Measurements from ENCODE around the gene NFIA. TPM values are rescaled to one million over a fixed set of nuclear protein-coding genes. Genes with fewer than 3 reads are reported as not detected.
A peak's percentile ranks its signal among the peaks of the same experiment; 100 is the strongest.

Gene NFIA
- polyA plus RNA-seq, 4 donors = 1.6 to 9.7 (median 4.9) TPM

DNA sequence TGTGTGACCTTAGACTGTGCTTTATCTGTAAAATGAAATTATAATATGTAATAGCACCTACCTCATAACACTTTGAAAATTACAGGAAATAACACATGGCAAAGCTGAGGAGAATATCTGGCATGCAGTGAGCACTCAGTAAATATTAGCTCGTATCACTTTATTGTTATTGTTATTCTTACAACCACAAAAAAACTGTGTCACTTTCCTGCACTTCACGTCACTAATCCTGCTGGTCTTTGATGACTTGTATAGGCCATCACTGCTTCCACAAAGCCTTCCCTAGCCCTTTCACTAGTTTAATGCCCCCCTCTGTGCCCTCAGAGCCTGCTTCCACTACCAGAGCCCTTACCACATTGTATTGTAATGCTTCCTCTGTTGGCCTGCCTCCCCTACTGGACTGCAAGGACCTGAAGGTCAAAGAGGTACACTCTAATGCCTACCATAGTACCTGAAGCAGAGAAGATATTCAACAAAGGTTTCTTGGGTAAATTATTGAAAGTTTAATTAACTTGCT, 231.6 kb downstream of the NFIA start:
- H3K36me3 ChIP-seq (ENCODE audit: control insufficient read depth in 3 of 3, insufficient read depth in 2 of 3, low read depth in 1 of 3, low read length in 3 of 3) = peaks cover 0 to 2% (median 0%) of the 10 kb centered on the region in 3 donors
- no peak for DNase-seq
- 62 to 75% (median 70%) methylated on average over 2 of the region's 2 CpGs for WGBS, 3 donors
- FAIRE-seq = no peak
- peak overlapping the region in 1 of 3 donors; percentile 32 for H3K27ac ChIP-seq (ENCODE audit: low read depth in 1 of 3, low read length in 2 of 3)
- no peaks in the 10 kb centered on the region for H3K9me3 ChIP-seq (ENCODE audit: control insufficient read depth in 2 of 2, insufficient read depth in 1 of 2, low read depth in 1 of 2, low read length in 1 of 2)
- no peaks in the 10 kb centered on the region for H3K4me1 ChIP-seq (ENCODE audit: control insufficient read depth in 3 of 3, insufficient read depth in 2 of 3, low read depth in 1 of 3, low read length in 2 of 3)
- H3K27me3 ChIP-seq (ENCODE audit: control insufficient read depth in 3 of 3, insufficient read depth in 3 of 3, low read length in 3 of 3) = no peaks in the 10 kb centered on the region
- no peak overlapping the region for H3K4me3 ChIP-seq (ENCODE audit: low read depth in 1 of 3, low read length in 3 of 3)

- H3K27ac ChIP-seq (ENCODE audit: low read depth in 1 of 3, low read length in 2 of 3) = no peak overlapping the region
- no peaks in the 10 kb centered on the region for H3K9me3 ChIP-seq (ENCODE audit: control insufficient read depth in 2 of 2, insufficient read depth in 1 of 2, low read depth in 1 of 2, low read length in 1 of 2)
- H3K4me1 ChIP-seq (ENCODE audit: control insufficient read depth in 3 of 3, insufficient read depth in 2 of 3, low read depth in 1 of 3, low read length in 2 of 3) = peaks cover 0 to 6% (median 4%) of the 10 kb centered on the region in 3 donors
- no peaks in the 10 kb centered on the region for H3K27me3 ChIP-seq (ENCODE audit: control insufficient read depth in 3 of 3, insufficient read depth in 3 of 3, low read length in 3 of 3)
- DNase-seq (no peak), FAIRE-seq (no peak)
- H3K4me3 ChIP-seq (ENCODE audit: low read depth in 1 of 3, low read length in 3 of 3) = no peak overlapping the region
- peaks cover 0 to 2% (median 0%) of the 10 kb centered on the region in 3 donors for H3K36me3 ChIP-seq (ENCODE audit: control insufficient read depth in 3 of 3, insufficient read depth in 2 of 3, low read depth in 1 of 3, low read length in 3 of 3)
- WGBS, 3 donors = 79 to 93% (median 92%) methylated on average over 4 of the region's 4 CpGs
These were observed 232.7 kb downstream of the NFIA start for GRCh38 chr1:61315011-61315410.

DNA sequence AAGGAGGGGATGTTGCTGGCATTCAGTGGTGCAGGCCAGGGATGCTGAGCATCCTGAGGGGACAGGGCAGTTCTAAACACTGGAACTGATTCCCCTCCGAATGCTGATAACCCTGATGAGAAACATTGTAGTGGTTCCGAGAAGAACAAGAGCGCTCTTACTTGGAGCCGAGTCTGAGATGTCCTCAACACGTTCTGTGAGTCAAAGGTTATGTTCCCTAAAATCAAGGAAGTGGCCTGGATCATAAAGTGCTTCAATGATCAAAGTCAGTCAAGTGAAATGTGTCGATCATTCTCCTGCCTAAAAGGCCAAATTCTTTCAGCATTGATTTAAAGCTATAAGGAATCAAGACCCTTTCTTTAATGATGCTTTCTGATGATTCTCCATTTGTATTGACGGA, 234.1 kb downstream of the NFIA start:
- FAIRE-seq = no peak
- no peak for DNase-seq
- WGBS, 3 donors = 68 to 78% (median 75%) methylated on average over 7 of the region's 7 CpGs

GRCh38 chr1:61318319-61319125, 236.2 kb downstream of the NFIA start:
- DNase-seq (peak in 1 of 2 donors; percentile 26), FAIRE-seq (no peak)
- Histone ChIP-seq H3K27me3 (ENCODE audit: control insufficient read depth in 3 of 3, insufficient read depth in 3 of 3, low read length in 3 of 3) (no peaks in the 10 kb centered on the region), H3K4me3 (ENCODE audit: low read depth in 1 of 3, low read length in 3 of 3) (no peak overlapping the region), H3K36me3 (ENCODE audit: control insufficient read depth in 3 of 3, insufficient read depth in 2 of 3, low read depth in 1 of 3, low read length in 3 of 3) (no peaks in the 10 kb centered on the region), H3K9me3 (ENCODE audit: control insufficient read depth in 2 of 2, insufficient read depth in 1 of 2, low read depth in 1 of 2, low read length in 1 of 2) (no peaks in the 10 kb centered on the region), H3K4me1 (ENCODE audit: control insufficient read depth in 3 of 3, insufficient read depth in 2 of 3, low read depth in 1 of 3, low read length in 2 of 3) (peaks cover 0 to 6% (median 4%) of the 10 kb centered on the region in 3 donors), H3K27ac (ENCODE audit: low read depth in 1 of 3, low read length in 2 of 3) (peak overlapping the region in 2 of 3 donors; percentile 40 to 88)
- WGBS, 3 donors = 47 to 80% (median 68%) methylated on average over 8 of the region's 8 CpGs

More for the DNA sequence above, 234.1 kb downstream of the NFIA start:
- Histone ChIP-seq H3K27ac (ENCODE audit: low read depth in 1 of 3, low read length in 2 of 3) (no peak overlapping the region), H3K36me3 (ENCODE audit: control insufficient read depth in 3 of 3, insufficient read depth in 2 of 3, low read depth in 1 of 3, low read length in 3 of 3) (peaks cover 0 to 2% (median 0%) of the 10 kb centered on the region in 3 donors), H3K4me1 (ENCODE audit: control insufficient read depth in 3 of 3, insufficient read depth in 2 of 3, low read depth in 1 of 3, low read length in 2 of 3) (peaks cover 0 to 6% (median 4%) of the 10 kb centered on the region in 3 donors), H3K27me3 (ENCODE audit: control insufficient read depth in 3 of 3, insufficient read depth in 3 of 3, low read length in 3 of 3) (no peaks in the 10 kb centered on the region), H3K9me3 (ENCODE audit: control insufficient read depth in 2 of 2, insufficient read depth in 1 of 2, low read depth in 1 of 2, low read length in 1 of 2) (no peaks in the 10 kb centered on the region), H3K4me3 (ENCODE audit: low read depth in 1 of 3, low read length in 3 of 3) (no peak overlapping the region)

GRCh38 chr1:61320575-61320974, 238.2 kb downstream of the NFIA start:
- Histone ChIP-seq H3K9me3 (ENCODE audit: control insufficient read depth in 2 of 2, insufficient read depth in 1 of 2, low read depth in 1 of 2, low read length in 1 of 2) (no peaks in the 10 kb centered on the region), H3K4me1 (ENCODE audit: control insufficient read depth in 3 of 3, insufficient read depth in 2 of 3, low read depth in 1 of 3, low read length in 2 of 3) (peaks cover 0 to 6% (median 4%) of the 10 kb centered on the region in 3 donors), H3K27ac (ENCODE audit: low read depth in 1 of 3, low read length in 2 of 3) (no peak overlapping the region), H3K27me3 (ENCODE audit: control insufficient read depth in 3 of 3, insufficient read depth in 3 of 3, low read length in 3 of 3) (no peaks in the 10 kb centered on the region), H3K4me3 (ENCODE audit: low read depth in 1 of 3, low read length in 3 of 3) (no peak overlapping the region), H3K36me3 (ENCODE audit: control insufficient read depth in 3 of 3, insufficient read depth in 2 of 3, low read depth in 1 of 3, low read length in 3 of 3) (no peaks in the 10 kb centered on the region)
- DNase-seq (no peak), FAIRE-seq (no peak)
- 61 to 88% (median 83%) methylated on average over 2 of the region's 2 CpGs for WGBS, 3 donors

GRCh38 chr1:61322008-61322744, 239.8 kb downstream of the NFIA start:
- no peak overlapping the region for H3K4me3 ChIP-seq (ENCODE audit: low read depth in 1 of 3, low read length in 3 of 3)
- peaks cover 0 to 6% (median 4%) of the 10 kb centered on the region in 3 donors for H3K4me1 ChIP-seq (ENCODE audit: control insufficient read depth in 3 of 3, insufficient read depth in 2 of 3, low read depth in 1 of 3, low read length in 2 of 3)
- DNase-seq (no peak), FAIRE-seq (no peak)
- WGBS, 3 donors = 83 to 88% (median 86%) methylated on average over 7 of the region's 7 CpGs
- H3K36me3 ChIP-seq (ENCODE audit: control insufficient read depth in 3 of 3, insufficient read depth in 2 of 3, low read depth in 1 of 3, low read length in 3 of 3) = no peaks in the 10 kb centered on the region
- H3K27me3 ChIP-seq (ENCODE audit: control insufficient read depth in 3 of 3, insufficient read depth in 3 of 3, low read length in 3 of 3) = no peaks in the 10 kb centered on the region
- H3K9me3 ChIP-seq (ENCODE audit: control insufficient read depth in 2 of 2, insufficient read depth in 1 of 2, low read depth in 1 of 2, low read length in 1 of 2) = no peaks in the 10 kb centered on the region
- peak overlapping the region in 1 of 3 donors; percentile 39 for H3K27ac ChIP-seq (ENCODE audit: low read depth in 1 of 3, low read length in 2 of 3)

DNA sequence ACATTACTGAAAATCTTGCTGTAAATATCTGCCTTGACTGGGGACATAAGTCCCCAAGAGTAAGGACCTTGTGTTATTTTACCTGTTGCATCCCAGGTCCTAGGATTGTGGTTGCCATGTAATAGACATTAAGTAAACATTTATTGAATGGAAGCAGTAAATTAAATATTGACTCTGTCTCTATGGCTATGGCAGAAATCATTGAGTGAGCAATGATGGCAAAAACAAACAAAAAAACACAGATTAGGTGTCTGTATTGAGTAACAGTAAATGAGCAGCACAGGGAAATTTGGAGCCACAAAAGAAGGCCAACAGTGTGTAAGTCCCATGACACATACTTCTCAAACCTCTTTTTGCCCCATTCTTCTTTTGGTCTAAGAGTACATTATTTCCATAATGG, 240.4 kb downstream of the NFIA start:
- Histone ChIP-seq H3K36me3 (ENCODE audit: control insufficient read depth in 3 of 3, insufficient read depth in 2 of 3, low read depth in 1 of 3, low read length in 3 of 3) (no peaks in the 10 kb centered on the region), H3K27me3 (ENCODE audit: control insufficient read depth in 3 of 3, insufficient read depth in 3 of 3, low read length in 3 of 3) (no peaks in the 10 kb centered on the region), H3K4me3 (ENCODE audit: low read depth in 1 of 3, low read length in 3 of 3) (no peak overlapping the region), H3K4me1 (ENCODE audit: control insufficient read depth in 3 of 3, insufficient read depth in 2 of 3, low read depth in 1 of 3, low read length in 2 of 3) (peaks cover 0 to 6% (median 4%) of the 10 kb centered on the region in 3 donors), H3K27ac (ENCODE audit: low read depth in 1 of 3, low read length in 2 of 3) (no peak overlapping the region), H3K9me3 (ENCODE audit: control insufficient read depth in 2 of 2, insufficient read depth in 1 of 2, low read depth in 1 of 2, low read length in 1 of 2) (no peaks in the 10 kb centered on the region)
- no peak for FAIRE-seq
- peak in 1 of 2 donors; percentile 28 for DNase-seq

DNA sequence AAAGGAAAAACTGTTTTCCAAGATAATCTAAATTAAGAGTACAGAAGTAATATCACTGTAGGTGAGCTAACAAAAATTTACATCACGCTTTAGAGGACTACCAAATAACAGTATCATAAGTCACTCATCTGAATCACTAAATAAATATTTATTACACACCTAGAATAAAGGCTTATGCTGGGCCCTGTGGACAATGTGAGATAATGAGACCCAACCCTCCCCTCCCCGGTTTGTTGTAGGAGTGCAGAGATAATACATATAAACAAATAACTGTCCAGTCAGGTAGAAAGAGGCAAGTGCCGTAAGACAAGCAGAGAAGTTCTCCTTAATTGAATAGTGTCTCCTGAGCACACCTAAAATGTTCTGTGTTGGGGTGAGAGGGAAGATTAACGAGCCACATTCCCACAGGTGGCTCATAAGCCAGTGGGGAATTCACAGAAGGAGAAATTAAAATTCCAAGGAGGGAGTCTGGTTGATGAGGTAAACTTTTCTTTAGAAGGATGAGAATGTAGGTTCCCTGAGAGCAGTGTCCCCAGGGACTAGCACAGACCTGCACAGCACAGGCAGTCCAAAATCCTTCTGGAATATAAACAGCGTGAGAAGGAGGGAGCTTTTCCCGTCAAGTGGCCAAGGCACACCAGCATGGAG, 241.4 kb downstream of the NFIA start:
- DNase-seq (no peak), FAIRE-seq (no peak)
- Histone ChIP-seq H3K27ac (ENCODE audit: low read depth in 1 of 3, low read length in 2 of 3) (peak overlapping the region in 1 of 3 donors; percentile 3), H3K36me3 (ENCODE audit: control insufficient read depth in 3 of 3, insufficient read depth in 2 of 3, low read depth in 1 of 3, low read length in 3 of 3) (no peaks in the 10 kb centered on the region), H3K4me1 (ENCODE audit: control insufficient read depth in 3 of 3, insufficient read depth in 2 of 3, low read depth in 1 of 3, low read length in 2 of 3) (peaks cover 0 to 6% (median 4%) of the 10 kb centered on the region in 3 donors), H3K4me3 (ENCODE audit: low read depth in 1 of 3, low read length in 3 of 3) (no peak overlapping the region), H3K27me3 (ENCODE audit: control insufficient read depth in 3 of 3, insufficient read depth in 3 of 3, low read length in 3 of 3) (no peaks in the 10 kb centered on the region), H3K9me3 (ENCODE audit: control insufficient read depth in 2 of 2, insufficient read depth in 1 of 2, low read depth in 1 of 2, low read length in 1 of 2) (no peaks in the 10 kb centered on the region)
- 75 to 83% (median 83%) methylated on average over 6 of the region's 6 CpGs for WGBS, 3 donors

Measured in small intestine (tissue), 7 donors.